PC-3 (cell line): ENCODE measurements around the gene TOMM40L.

Experiments
- EZH2 ChIP-seq: fragments of 300-600 bp; sonication (generic); IDR thresholded peaks from one replicate; pipeline ENCODE4 v1.6.1; 2017; ENCODE audit warnings: antibody characterized with exemption, mild to moderate bottlenecking, low read length; ENCODE audit not compliant: unreplicated experiment
- EZH2phosphoT487 ChIP-seq: fragments of 300-600 bp; sonication (generic); IDR thresholded peaks from 2 replicates; pipeline ENCODE4 v1.6.1; 2018; ENCODE audit warnings: mild to moderate bottlenecking, antibody characterized with exemption, low read length, borderline replicate concordance
- TF ChIP-seq, protein P1 (sequence below): fragments of 300-600 bp; sonication (generic); conservative IDR thresholded peaks from 2 replicates; pipeline ENCODE4 v1.5.1; 2017; ENCODE audit warnings: antibody characterized with exemption, low read depth, mild to moderate bottlenecking, low read length

DNA sequence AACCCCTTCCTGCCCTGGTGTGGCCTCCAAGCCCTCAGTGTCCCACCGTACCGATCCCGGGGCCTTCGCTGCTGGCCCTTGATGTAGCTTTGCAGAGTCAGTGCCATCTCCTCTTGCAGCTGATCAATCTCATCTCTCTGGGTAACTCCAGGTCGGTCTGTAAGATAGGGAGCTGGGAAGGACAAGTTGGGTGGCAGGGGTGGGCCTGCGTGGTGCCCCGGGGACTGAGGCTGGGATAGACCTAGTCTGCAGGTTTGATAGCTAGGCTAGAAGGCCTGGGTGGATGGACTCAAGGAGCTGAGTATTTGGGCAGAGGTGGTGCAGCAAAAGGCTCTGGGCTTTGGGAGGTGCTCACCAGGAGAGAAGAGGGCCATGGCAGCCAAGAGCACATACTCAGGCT is 4.9 kb downstream of the TOMM40L start:
- TF ChIP-seq, protein P1, sequence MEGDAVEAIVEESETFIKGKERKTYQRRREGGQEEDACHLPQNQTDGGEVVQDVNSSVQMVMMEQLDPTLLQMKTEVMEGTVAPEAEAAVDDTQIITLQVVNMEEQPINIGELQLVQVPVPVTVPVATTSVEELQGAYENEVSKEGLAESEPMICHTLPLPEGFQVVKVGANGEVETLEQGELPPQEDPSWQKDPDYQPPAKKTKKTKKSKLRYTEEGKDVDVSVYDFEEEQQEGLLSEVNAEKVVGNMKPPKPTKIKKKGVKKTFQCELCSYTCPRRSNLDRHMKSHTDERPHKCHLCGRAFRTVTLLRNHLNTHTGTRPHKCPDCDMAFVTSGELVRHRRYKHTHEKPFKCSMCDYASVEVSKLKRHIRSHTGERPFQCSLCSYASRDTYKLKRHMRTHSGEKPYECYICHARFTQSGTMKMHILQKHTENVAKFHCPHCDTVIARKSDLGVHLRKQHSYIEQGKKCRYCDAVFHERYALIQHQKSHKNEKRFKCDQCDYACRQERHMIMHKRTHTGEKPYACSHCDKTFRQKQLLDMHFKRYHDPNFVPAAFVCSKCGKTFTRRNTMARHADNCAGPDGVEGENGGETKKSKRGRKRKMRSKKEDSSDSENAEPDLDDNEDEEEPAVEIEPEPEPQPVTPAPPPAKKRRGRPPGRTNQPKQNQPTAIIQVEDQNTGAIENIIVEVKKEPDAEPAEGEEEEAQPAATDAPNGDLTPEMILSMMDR: no peak
- TF ChIP-seq EZH2: no peak
- TF ChIP-seq EZH2phosphoT487: no peak
